GM13976 (cell line): Measurements from ENCODE around the gene C5orf46.

ENCODE experiments used
- DNase-seq: peaks from one replicate; pipeline ENCODE4 v3.0.0; 2012; ENCODE audit warnings: low spot score
- CTCF ChIP-seq: IDR thresholded peaks from 2 replicates; pipeline ENCODE4 v1.5.1; 2012; ENCODE audit warnings: borderline replicate concordance, mild to moderate bottlenecking; ENCODE audit not compliant: insufficient read depth; ENCODE audit errors: extremely low read depth, missing control alignments, control extremely low read depth
- in situ Hi-C: fragments of 300-500 bp; cut with MboI; formaldehyde crosslinking; loops from one replicate; pipeline ENCODE4 v1.12.0; 2022; ENCODE audit warnings: low sequenced_read_pairs, mixed read lengths, inconsistent platforms; ENCODE audit not compliant: unreplicated experiment

C5orf46 gene

GRCh38 chr5:147856801-147857200, 49.5 kb downstream of the C5orf46 start:
- TF ChIP-seq CTCF = no peak
- in situ Hi-C loops = no loop called here
- DNase-seq = no peak

GRCh38 chr5:147855774-147856069, 50.6 kb downstream of the C5orf46 start:
- no peak for TF ChIP-seq CTCF
- no peak for DNase-seq
- in situ Hi-C loops = no loop called here

GRCh38 chr5:147854894-147855773, 51.2 kb downstream of the C5orf46 start:
- DNase-seq = no peak
- in situ Hi-C loops = no loop called here
- TF ChIP-seq CTCF = no peak

- no peak for DNase-seq
- TF ChIP-seq CTCF = no peak
- in situ Hi-C loops = no loop called here
These were observed 52.0 kb downstream of the C5orf46 start for GRCh38 chr5:147854331-147854730.

GRCh38 chr5:147853372-147853987, 52.9 kb downstream of the C5orf46 start:
- no peak for DNase-seq
- in situ Hi-C loops = no loop called here
- no peak for TF ChIP-seq CTCF

- TF ChIP-seq CTCF = no peak
- no peak for DNase-seq
- in situ Hi-C loops = no loop called here
These were observed 54.0 kb downstream of the C5orf46 start for GRCh38 chr5:147852365-147852764.

GRCh38 chr5:147851578-147851977, 54.8 kb downstream of the C5orf46 start:
- in situ Hi-C loops = no loop called here
- TF ChIP-seq CTCF = no peak
- no peak for DNase-seq
